Measurements from ENCODE around the gene CRB3. TPM values are rescaled to one million over a fixed set of nuclear protein-coding genes. Genes with fewer than 3 reads are reported as not detected.
A peak's percentile ranks its signal among the peaks of the same experiment; 100 is the strongest.

CRB3 gene
- total and polyA plus RNA-seq, 9 of the 15 experiments (the other 6 are each of a cell fraction or from before 2014, with no cell fraction given), result 0.49 TPM; not detected in 8

DNA sequence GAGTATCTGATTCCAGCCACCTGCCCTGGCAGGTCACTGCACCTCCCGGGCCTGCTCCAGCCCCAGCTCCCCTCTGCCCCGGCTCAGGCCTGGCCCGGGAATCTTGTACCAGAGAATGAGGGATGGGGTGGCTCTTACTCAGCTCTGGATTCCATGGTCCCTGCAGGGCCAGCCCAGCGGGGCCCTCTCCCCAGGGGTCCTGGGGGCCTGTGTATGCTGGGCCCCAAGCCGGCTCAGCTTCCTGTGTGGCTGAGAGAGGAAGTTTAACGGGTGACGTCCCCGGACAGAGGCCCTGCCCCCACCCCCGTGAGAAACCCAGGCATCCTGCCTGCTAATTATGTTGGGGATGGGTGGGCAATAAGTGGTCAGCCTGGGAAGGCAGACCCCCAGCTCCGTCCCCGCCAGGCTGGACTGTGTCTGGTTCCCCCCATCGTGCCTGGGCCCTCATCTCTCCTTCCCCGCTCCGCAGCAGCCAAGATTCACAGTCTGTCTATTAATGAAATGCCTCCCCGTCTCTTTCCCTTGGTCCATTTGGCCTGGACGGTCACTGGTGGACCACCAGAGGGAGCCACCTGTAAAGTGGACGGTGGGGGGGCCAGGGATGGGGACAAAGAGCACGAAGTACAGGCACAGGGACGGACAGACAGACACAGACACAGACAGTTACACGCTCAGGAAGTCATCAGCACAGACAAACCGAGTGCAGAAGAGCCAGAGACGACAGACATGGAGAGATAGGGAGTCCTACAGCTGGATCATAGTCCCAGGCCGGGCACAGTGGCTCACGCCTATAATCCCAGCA is 17.7 kb downstream of the CRB3 start, which contains the start of gene DENND1C (continued):
- no peak for TF ChIP-seq NFIX (CRISPR knock-in tag; IDR thresholded peaks at IDR 0.05; ENCODE audit: low read depth)
- TF ChIP-seq ZNF584 (CRISPR knock-in tag; IDR thresholded peaks at IDR 0.05; ENCODE audit: low read depth), result no peak
- no peak for TF ChIP-seq BHLHE40 (IDR thresholded peaks at IDR 0.05; ENCODE audit: low read length)
- no peak for TF ChIP-seq USF1 (CRISPR knock-in tag; IDR thresholded peaks at IDR 0.05)
- TF ChIP-seq XRCC5 (IDR thresholded peaks at IDR 0.05; ENCODE audit: low read depth, low read length), result peak; percentile 78; the same call in 1 of the 2 replicates
- TF ChIP-seq, protein P1, sequence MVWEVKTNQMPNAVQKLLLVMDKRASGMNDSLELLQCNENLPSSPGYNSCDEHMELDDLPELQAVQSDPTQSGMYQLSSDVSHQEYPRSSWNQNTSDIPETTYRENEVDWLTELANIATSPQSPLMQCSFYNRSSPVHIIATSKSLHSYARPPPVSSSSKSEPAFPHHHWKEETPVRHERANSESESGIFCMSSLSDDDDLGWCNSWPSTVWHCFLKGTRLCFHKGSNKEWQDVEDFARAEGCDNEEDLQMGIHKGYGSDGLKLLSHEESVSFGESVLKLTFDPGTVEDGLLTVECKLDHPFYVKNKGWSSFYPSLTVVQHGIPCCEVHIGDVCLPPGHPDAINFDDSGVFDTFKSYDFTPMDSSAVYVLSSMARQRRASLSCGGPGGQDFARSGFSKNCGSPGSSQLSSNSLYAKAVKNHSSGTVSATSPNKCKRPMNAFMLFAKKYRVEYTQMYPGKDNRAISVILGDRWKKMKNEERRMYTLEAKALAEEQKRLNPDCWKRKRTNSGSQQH (CRISPR knock-in tag; IDR thresholded peaks at IDR 0.05), result no peak
- no peak for TF ChIP-seq CC2D1A (IDR thresholded peaks at IDR 0.05)
- 0 out of 2 replicates have a peak, but pooled peaks have one; percentile 36 for TF ChIP-seq BCOR (IDR thresholded peaks at IDR 0.05)
- no peak for TF ChIP-seq ZFX (CRISPR knock-in tag; IDR thresholded peaks at IDR 0.05)
- TF ChIP-seq, protein P2, sequence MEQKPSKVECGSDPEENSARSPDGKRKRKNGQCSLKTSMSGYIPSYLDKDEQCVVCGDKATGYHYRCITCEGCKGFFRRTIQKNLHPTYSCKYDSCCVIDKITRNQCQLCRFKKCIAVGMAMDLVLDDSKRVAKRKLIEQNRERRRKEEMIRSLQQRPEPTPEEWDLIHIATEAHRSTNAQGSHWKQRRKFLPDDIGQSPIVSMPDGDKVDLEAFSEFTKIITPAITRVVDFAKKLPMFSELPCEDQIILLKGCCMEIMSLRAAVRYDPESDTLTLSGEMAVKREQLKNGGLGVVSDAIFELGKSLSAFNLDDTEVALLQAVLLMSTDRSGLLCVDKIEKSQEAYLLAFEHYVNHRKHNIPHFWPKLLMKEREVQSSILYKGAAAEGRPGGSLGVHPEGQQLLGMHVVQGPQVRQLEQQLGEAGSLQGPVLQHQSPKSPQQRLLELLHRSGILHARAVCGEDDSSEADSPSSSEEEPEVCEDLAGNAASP (IDR thresholded peaks at IDR 0.05), result no peak
- TF ChIP-seq GTF2F1 (IDR thresholded peaks at IDR 0.05; ENCODE audit: low read depth, low read length), result no peak
- TF ChIP-seq PHF8 (IDR thresholded peaks at IDR 0.05; ENCODE audit: borderline replicate concordance, low read length), result peak; percentile 15; the same call in 1 of the 2 replicates
- no peak for TF ChIP-seq NUFIP1 (IDR thresholded peaks at IDR 0.05; ENCODE audit: partially characterized antibody)
- TF ChIP-seq PKNOX1 (IDR thresholded peaks at IDR 0.05), result 0 out of 2 replicates have a peak, but pooled peaks have one; percentile 4
- no peak for TF ChIP-seq ZC3H11A (IDR thresholded peaks at IDR 0.05; ENCODE audit: low read depth, low read length)
- no peak for TF ChIP-seq SRSF9 (IDR thresholded peaks at IDR 0.05; ENCODE audit: borderline replicate concordance, low read depth, low read length)
- TF ChIP-seq, protein P3, sequence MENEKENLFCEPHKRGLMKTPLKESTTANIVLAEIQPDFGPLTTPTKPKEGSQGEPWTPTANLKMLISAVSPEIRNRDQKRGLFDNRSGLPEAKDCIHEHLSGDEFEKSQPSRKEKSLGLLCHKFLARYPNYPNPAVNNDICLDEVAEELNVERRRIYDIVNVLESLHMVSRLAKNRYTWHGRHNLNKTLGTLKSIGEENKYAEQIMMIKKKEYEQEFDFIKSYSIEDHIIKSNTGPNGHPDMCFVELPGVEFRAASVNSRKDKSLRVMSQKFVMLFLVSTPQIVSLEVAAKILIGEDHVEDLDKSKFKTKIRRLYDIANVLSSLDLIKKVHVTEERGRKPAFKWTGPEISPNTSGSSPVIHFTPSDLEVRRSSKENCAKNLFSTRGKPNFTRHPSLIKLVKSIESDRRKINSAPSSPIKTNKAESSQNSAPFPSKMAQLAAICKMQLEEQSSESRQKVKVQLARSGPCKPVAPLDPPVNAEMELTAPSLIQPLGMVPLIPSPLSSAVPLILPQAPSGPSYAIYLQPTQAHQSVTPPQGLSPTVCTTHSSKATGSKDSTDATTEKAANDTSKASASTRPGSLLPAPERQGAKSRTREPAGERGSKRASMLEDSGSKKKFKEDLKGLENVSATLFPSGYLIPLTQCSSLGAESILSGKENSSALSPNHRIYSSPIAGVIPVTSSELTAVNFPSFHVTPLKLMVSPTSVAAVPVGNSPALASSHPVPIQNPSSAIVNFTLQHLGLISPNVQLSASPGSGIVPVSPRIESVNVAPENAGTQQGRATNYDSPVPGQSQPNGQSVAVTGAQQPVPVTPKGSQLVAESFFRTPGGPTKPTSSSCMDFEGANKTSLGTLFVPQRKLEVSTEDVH (IDR thresholded peaks at IDR 0.05; ENCODE audit: low read depth, partially characterized antibody), result no peak
- no peak for TF ChIP-seq ZNF124 (CRISPR knock-in tag; IDR thresholded peaks at IDR 0.05)
- TF ChIP-seq, protein P4, sequence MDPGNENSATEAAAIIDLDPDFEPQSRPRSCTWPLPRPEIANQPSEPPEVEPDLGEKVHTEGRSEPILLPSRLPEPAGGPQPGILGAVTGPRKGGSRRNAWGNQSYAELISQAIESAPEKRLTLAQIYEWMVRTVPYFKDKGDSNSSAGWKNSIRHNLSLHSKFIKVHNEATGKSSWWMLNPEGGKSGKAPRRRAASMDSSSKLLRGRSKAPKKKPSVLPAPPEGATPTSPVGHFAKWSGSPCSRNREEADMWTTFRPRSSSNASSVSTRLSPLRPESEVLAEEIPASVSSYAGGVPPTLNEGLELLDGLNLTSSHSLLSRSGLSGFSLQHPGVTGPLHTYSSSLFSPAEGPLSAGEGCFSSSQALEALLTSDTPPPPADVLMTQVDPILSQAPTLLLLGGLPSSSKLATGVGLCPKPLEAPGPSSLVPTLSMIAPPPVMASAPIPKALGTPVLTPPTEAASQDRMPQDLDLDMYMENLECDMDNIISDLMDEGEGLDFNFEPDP (CRISPR knock-in tag; IDR thresholded peaks at IDR 0.05), result no peak

Measured in K562 (cell line).